Liver (tissue), 9 donors: ENCODE measurements around the gene PNMA6E. TPM values are rescaled to one million over a fixed set of nuclear protein-coding genes. Genes with fewer than 3 reads are reported as not detected.

ENCODE experiments used
- DNase-seq: peaks from one replicate; pipeline ENCODE4 v3.0.0-alpha.2; 2017; ENCODE audit warnings: low spot score
- H3K27ac ChIP-seq, 2 donors: one replicate each; pipeline ENCODE4 v1.7.0; 2013; ENCODE audit warnings: inconsistent platforms in 2 of 2, low read length in 2 of 2, control low read depth in 1 of 2, low read depth in 1 of 2, mild to moderate bottlenecking in 1 of 2
- H3K27me3 ChIP-seq, 4 donors: one replicate each; pipeline versions ENCODE4 v1.6.1 to v1.7.0; 2013; ENCODE audit warnings: low read length in 3 of 4, inconsistent platforms in 1 of 4, mild to moderate bottlenecking in 1 of 4, moderate library complexity in 1 of 4; ENCODE audit not compliant: control insufficient read depth in 4 of 4, insufficient read depth in 4 of 4
- H3K36me3 ChIP-seq, 4 donors: one replicate each; pipeline versions ENCODE4 v1.6.1 to v1.7.0; 2013; ENCODE audit warnings: low read length in 3 of 4, mild to moderate bottlenecking in 3 of 4, low read depth in 1 of 4, moderate library complexity in 1 of 4; ENCODE audit not compliant: control insufficient read depth in 4 of 4, insufficient read depth in 3 of 4
- H3K4me1 ChIP-seq, 4 donors: one replicate each; pipeline versions ENCODE4 v1.6.1 to v1.7.0; 2013; ENCODE audit warnings: low read length in 3 of 4, mild to moderate bottlenecking in 3 of 4, moderate library complexity in 1 of 4; ENCODE audit not compliant: control insufficient read depth in 4 of 4, insufficient read depth in 4 of 4
- H3K4me3 ChIP-seq, 3 donors: one replicate each; pipeline versions ENCODE4 v1.6.1 to v1.7.0; 2013; ENCODE audit warnings: low read length in 3 of 3, control low read depth in 1 of 3, low read depth in 1 of 3, mild to moderate bottlenecking in 1 of 3
- H3K9ac ChIP-seq, 2 donors: one replicate each; pipeline ENCODE4 v1.7.0; 2013; ENCODE audit warnings: low read length in 2 of 2, mild to moderate bottlenecking in 2 of 2, moderate library complexity in 2 of 2, control low read depth in 1 of 2, low read depth in 1 of 2
- H3K9me3 ChIP-seq, 4 donors: one replicate each; pipeline versions ENCODE4 v1.6.1 to v1.7.0; 2013; ENCODE audit warnings: low read length in 3 of 4; ENCODE audit not compliant: control insufficient read depth in 4 of 4
- EGR1 ChIP-seq, 2 donors: IDR thresholded peaks; 2 replicates each; pipeline ENCODE4 v1.6.1; 2016 to 2018; ENCODE audit warnings: antibody characterized with exemption in 2 of 2, low read depth in 2 of 2
- FOXA1 ChIP-seq: IDR thresholded peaks from 2 replicates; pipeline ENCODE4 v1.6.1; 2016; ENCODE audit warnings: antibody characterized with exemption
- FOXA2 ChIP-seq: IDR thresholded peaks from 2 replicates; pipeline ENCODE4 v1.6.1; 2016; ENCODE audit warnings: antibody characterized with exemption
- GABPA ChIP-seq, 2 donors: IDR thresholded peaks in 1 of 2; conservative IDR thresholded peaks in 1 of 2; 2 replicates each; pipeline ENCODE4 v1.6.1; 2016; ENCODE audit warnings: antibody characterized with exemption in 2 of 2, mild to moderate bottlenecking in 1 of 2, moderate library complexity in 1 of 2
- HNF4A ChIP-seq, 2 donors: conservative IDR thresholded peaks; 2 replicates each; pipeline ENCODE4 v1.6.1; 2016; ENCODE audit warnings: antibody characterized with exemption in 2 of 2, mild to moderate bottlenecking in 2 of 2
- HNF4G ChIP-seq: IDR thresholded peaks from 2 replicates; pipeline ENCODE4 v1.6.1; 2016; ENCODE audit warnings: antibody characterized with exemption
- JUND ChIP-seq, 2 donors: IDR thresholded peaks; 2 replicates each; pipeline ENCODE4 v1.6.1; 2016; ENCODE audit warnings: antibody characterized with exemption in 2 of 2
- NR2F2 ChIP-seq: IDR thresholded peaks from 2 replicates; pipeline ENCODE4 v1.6.1; 2016; ENCODE audit warnings: antibody characterized with exemption
- RAD21 ChIP-seq, 2 donors: IDR thresholded peaks; 2 replicates each; pipeline ENCODE4 v1.6.1; 2016; ENCODE audit warnings: antibody characterized with exemption in 2 of 2, mild to moderate bottlenecking in 2 of 2
- RXRA ChIP-seq, 2 donors: IDR thresholded peaks; 2 replicates each; pipeline ENCODE4 v1.6.1; 2017 to 2018; ENCODE audit warnings: antibody characterized with exemption in 2 of 2, mild to moderate bottlenecking in 1 of 2
- SP1 ChIP-seq: IDR thresholded peaks from 2 replicates; pipeline ENCODE4 v1.6.1; 2018; ENCODE audit warnings: antibody characterized with exemption, mild to moderate bottlenecking
- TAF1 ChIP-seq: conservative IDR thresholded peaks from 2 replicates; pipeline ENCODE4 v1.6.1; 2016; ENCODE audit warnings: antibody characterized with exemption, mild to moderate bottlenecking
- YY1 ChIP-seq: IDR thresholded peaks from 2 replicates; pipeline ENCODE4 v1.6.1; 2016; ENCODE audit warnings: antibody characterized with exemption, mild to moderate bottlenecking
- WGBS: extraction: QIAGEN DNeasy Blood & Tissue Kit; methylation state at CpG from one replicate; pipeline ENCODE4 v1.1.7; 2013; 5-methylcytosine and 5-hydroxymethylcytosine counted together
- polyA plus RNA-seq, 2 donors: library from polyadenylated mRNA; stranded (reverse) in 1 of 2; unstranded in 1 of 2; fragments of 200-250 nt in 1 of 2; fragments of >200 nt in 1 of 2; fragmentation: Nextera tagmentation in 1 of 2; extraction: Ambion mirVana in 1 of 2; gene quantifications; one replicate each; pipeline versions ENCODE4 v1.2.1 to v1.2.3, GENCODE V29; 2013 to 2015
- total RNA-seq, 2 donors: library from RNA; depleted of rRNA; stranded (reverse); fragments of >200 nt; gene quantifications; one replicate each; pipeline ENCODE4 v1.2.3, GENCODE V29; 2014
- TF ChIP-seq, protein P1 (sequence below): fragments of 150-350 bp; IDR thresholded peaks from 2 replicates; pipeline ENCODE4 v1.5.1; 2017; ENCODE audit warnings: improper control_type of control experiment, low read depth, low read length; ENCODE audit not compliant: missing input control
- TF ChIP-seq, protein P2 (sequence below): IDR thresholded peaks from 2 replicates; pipeline ENCODE4 v1.6.1; 2016; ENCODE audit warnings: antibody characterized with exemption, mild to moderate bottlenecking
- TF ChIP-seq, protein P3 (sequence below): IDR thresholded peaks from 2 replicates; pipeline ENCODE4 v1.6.1; 2016; ENCODE audit warnings: antibody characterized with exemption
- TF ChIP-seq, protein P4 (sequence below): IDR thresholded peaks from 2 replicates; pipeline ENCODE4 v1.6.1; 2016; ENCODE audit warnings: antibody characterized with exemption
- TF ChIP-seq, protein P5 (sequence below): IDR thresholded peaks from 2 replicates; pipeline ENCODE4 v1.6.1; 2016; ENCODE audit warnings: antibody characterized with exemption
- donor health status: healthy.
- donor health status: healthy.
- donor health status: healthy.
- donor health status: healthy.
- donor health status: healthy.

The PNMA6E gene
- total and polyA plus RNA-seq, 4 donors = not detected

DNA sequence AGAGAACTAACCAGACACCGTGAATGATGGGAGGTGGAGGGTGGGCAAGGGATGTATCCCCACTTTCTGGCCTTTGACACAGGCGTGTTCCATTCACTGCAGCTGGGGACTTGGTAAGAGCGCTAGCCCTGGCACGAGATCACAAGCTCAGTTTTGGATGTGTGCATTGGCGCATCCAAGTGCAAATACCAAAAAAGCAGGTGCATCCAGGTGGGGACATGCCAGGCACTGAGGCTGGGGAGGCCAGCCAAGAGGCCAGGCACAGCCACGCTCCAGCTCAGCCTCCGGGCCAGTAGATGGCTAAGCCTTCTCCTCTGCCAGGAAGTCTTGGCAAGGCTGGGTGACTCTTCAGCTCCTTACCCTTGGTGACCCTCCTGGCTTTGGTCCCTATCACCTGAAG is 5.8 kb upstream of the PNMA6E start:
- Histone ChIP-seq H3K4me3 (no peak overlapping the region), H3K36me3 (no peaks in the 10 kb centered on the region), H3K9me3 (no peaks in the 10 kb centered on the region), H3K27ac (no peak overlapping the region), H3K27me3 (no peaks in the 10 kb centered on the region), H3K4me1 (peaks cover 4 to 18% (median 8%) of the 10 kb centered on the region in 4 donors), H3K9ac (no peak overlapping the region)
- whole genome bisulfite sequencing = 41% methylated on average over 7 of the region's 7 CpGs
- TF ChIP-seq, protein P1, sequence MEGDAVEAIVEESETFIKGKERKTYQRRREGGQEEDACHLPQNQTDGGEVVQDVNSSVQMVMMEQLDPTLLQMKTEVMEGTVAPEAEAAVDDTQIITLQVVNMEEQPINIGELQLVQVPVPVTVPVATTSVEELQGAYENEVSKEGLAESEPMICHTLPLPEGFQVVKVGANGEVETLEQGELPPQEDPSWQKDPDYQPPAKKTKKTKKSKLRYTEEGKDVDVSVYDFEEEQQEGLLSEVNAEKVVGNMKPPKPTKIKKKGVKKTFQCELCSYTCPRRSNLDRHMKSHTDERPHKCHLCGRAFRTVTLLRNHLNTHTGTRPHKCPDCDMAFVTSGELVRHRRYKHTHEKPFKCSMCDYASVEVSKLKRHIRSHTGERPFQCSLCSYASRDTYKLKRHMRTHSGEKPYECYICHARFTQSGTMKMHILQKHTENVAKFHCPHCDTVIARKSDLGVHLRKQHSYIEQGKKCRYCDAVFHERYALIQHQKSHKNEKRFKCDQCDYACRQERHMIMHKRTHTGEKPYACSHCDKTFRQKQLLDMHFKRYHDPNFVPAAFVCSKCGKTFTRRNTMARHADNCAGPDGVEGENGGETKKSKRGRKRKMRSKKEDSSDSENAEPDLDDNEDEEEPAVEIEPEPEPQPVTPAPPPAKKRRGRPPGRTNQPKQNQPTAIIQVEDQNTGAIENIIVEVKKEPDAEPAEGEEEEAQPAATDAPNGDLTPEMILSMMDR = no peak
- TF ChIP-seq RAD21 (IDR thresholded peaks at IDR 0.05) (no peak), HNF4A (conservative IDR thresholded peaks at IDR 0.05) (no peak), SP1 (no peak), HNF4G (no peak), YY1 (no peak), GABPA (IDR thresholded peaks at IDR 0.05 in 1 of 2, conservative IDR thresholded peaks at IDR 0.05 in 1 of 2) (no peak), EGR1 (IDR thresholded peaks at IDR 0.05; ENCODE audit: low read depth in 2 of 2) (no peak), JUND (IDR thresholded peaks at IDR 0.05) (no peak), NR2F2 (no peak), FOXA1 (no peak), FOXA2 (no peak), RXRA (IDR thresholded peaks at IDR 0.05) (no peak), TAF1 (no peak)
- TF ChIP-seq, protein P2, sequence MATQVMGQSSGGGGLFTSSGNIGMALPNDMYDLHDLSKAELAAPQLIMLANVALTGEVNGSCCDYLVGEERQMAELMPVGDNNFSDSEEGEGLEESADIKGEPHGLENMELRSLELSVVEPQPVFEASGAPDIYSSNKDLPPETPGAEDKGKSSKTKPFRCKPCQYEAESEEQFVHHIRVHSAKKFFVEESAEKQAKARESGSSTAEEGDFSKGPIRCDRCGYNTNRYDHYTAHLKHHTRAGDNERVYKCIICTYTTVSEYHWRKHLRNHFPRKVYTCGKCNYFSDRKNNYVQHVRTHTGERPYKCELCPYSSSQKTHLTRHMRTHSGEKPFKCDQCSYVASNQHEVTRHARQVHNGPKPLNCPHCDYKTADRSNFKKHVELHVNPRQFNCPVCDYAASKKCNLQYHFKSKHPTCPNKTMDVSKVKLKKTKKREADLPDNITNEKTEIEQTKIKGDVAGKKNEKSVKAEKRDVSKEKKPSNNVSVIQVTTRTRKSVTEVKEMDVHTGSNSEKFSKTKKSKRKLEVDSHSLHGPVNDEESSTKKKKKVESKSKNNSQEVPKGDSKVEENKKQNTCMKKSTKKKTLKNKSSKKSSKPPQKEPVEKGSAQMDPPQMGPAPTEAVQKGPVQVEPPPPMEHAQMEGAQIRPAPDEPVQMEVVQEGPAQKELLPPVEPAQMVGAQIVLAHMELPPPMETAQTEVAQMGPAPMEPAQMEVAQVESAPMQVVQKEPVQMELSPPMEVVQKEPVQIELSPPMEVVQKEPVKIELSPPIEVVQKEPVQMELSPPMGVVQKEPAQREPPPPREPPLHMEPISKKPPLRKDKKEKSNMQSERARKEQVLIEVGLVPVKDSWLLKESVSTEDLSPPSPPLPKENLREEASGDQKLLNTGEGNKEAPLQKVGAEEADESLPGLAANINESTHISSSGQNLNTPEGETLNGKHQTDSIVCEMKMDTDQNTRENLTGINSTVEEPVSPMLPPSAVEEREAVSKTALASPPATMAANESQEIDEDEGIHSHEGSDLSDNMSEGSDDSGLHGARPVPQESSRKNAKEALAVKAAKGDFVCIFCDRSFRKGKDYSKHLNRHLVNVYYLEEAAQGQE = no peak
- TF ChIP-seq, protein P3, sequence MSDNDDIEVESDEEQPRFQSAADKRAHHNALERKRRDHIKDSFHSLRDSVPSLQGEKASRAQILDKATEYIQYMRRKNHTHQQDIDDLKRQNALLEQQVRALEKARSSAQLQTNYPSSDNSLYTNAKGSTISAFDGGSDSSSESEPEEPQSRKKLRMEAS = no peak
- TF ChIP-seq, protein P4, sequence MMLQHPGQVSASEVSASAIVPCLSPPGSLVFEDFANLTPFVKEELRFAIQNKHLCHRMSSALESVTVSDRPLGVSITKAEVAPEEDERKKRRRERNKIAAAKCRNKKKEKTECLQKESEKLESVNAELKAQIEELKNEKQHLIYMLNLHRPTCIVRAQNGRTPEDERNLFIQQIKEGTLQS = no peak
- TF ChIP-seq, protein P5, sequence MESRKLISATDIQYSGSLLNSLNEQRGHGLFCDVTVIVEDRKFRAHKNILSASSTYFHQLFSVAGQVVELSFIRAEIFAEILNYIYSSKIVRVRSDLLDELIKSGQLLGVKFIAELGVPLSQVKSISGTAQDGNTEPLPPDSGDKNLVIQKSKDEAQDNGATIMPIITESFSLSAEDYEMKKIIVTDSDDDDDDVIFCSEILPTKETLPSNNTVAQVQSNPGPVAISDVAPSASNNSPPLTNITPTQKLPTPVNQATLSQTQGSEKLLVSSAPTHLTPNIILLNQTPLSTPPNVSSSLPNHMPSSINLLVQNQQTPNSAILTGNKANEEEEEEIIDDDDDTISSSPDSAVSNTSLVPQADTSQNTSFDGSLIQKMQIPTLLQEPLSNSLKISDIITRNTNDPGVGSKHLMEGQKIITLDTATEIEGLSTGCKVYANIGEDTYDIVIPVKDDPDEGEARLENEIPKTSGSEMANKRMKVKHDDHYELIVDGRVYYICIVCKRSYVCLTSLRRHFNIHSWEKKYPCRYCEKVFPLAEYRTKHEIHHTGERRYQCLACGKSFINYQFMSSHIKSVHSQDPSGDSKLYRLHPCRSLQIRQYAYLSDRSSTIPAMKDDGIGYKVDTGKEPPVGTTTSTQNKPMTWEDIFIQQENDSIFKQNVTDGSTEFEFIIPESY = no peak
- DNase-seq = no peak
